ENCODE measurements around the gene ANO5.

Gene ANO5

DNA sequence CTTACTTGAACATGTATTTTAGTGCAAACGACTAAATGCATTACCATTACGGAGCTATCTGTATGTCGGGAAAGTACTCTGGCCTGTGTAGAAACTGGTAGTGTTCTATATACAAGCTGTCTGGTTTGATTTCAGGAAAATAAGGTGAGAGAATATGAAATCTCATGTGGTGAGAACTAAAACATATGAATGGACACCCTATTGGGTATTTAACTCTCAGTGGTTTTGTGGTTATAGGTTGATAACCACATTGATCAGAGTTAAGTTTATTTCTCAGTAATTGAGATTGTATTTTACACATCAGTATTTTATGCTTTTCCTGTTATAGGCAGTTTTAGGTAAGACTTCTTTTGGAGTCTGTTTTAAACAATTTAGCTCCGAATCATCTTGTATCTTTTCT is 10.4 kb downstream of the ANO5 start (continued):
- TF ChIP-seq ZNF132 (tag by site-specific recombination; IDR thresholded peaks at IDR 0.05; ENCODE audit: borderline replicate concordance) = no peak
- TF ChIP-seq ZNF335 (tag by site-specific recombination; conservative IDR thresholded peaks at IDR 0.05) = no peak
- TF ChIP-seq ZNF2 (tag by site-specific recombination; IDR thresholded peaks at IDR 0.05) = no peak
- TF ChIP-seq ZNF391 (tag by site-specific recombination; IDR thresholded peaks at IDR 0.05; ENCODE audit: borderline replicate concordance, low read depth) = no peak
- TF ChIP-seq ZFP37 (tag by site-specific recombination; IDR thresholded peaks at IDR 0.05) = no peak
- no peak for TF ChIP-seq ZNF837 (tag by site-specific recombination; IDR thresholded peaks at IDR 0.05)
- TF ChIP-seq ZNF202 (tag by site-specific recombination; IDR thresholded peaks at IDR 0.05; ENCODE audit: borderline replicate concordance) = no peak
- no peak for TF ChIP-seq ZNF473 (tag by site-specific recombination; IDR thresholded peaks at IDR 0.05)
- no peak for TF ChIP-seq ZNF785 (tag by site-specific recombination; IDR thresholded peaks at IDR 0.05)
- no peak for TF ChIP-seq SCRT2 (tag by site-specific recombination; IDR thresholded peaks at IDR 0.05)
- TF ChIP-seq ZNF121 (tag by site-specific recombination; IDR thresholded peaks at IDR 0.05) = no peak
- TF ChIP-seq, protein P1, sequence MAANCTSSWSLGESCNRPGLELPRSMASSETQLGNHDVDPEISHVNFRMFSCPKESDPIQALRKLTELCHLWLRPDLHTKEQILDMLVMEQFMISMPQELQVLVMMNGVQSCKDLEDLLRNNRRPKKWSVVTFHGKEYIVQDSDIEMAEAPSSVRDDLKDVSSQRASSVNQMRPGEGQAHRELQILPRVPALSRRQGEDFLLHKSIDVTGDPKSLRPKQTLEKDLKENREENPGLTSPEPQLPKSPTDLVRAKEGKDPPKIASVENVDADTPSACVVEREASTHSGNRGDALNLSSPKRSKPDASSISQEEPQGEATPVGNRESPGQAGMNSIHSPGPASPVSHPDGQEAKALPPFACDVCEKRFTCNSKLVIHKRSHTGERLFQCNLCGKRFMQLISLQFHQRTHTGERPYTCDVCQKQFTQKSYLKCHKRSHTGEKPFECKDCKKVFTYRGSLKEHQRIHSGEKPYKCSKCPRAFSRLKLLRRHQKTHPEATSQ (tag by site-specific recombination; IDR thresholded peaks at IDR 0.05) = no peak
- TF ChIP-seq ZNF140 (tag by site-specific recombination; IDR thresholded peaks at IDR 0.05) = no peak

DNA sequence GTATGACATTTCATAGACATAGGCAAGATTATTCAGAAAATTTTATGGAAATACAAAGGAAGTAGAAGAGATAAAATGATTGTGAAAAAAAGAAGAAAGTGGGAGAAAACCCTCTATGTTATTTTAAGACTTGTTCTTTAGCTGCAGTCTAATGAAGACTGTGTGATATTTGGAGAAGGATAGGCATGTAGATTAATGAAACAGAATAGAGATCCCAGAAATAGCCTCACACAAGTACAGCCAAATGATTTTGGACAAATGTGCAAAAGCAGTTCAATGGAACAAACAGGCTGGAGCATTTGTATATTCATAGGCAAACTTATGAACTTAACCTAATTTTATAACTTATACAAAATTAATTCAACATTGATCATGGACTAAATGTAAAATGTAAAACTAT is 14.3 kb downstream of the ANO5 start:
- Histone ChIP-seq H3K4me1 (ENCODE audit: control insufficient read depth, insufficient read depth, low read length) (no peaks in the 10 kb centered on the region), H3K9me3 (ENCODE audit: control insufficient read depth, insufficient read depth, low read depth, low read length) (no peaks in the 10 kb centered on the region), H3K36me3 (ENCODE audit: control insufficient read depth in 2 of 2, insufficient read depth in 1 of 2, low read length in 2 of 2) (no peaks in the 10 kb centered on the region), H3K4me3 (ENCODE audit: low read depth, low read length) (no peak overlapping the region), H3K27ac (ENCODE audit: extremely low read depth, low read depth, low read length) (no peak overlapping the region)
- CTCF ChIA-PET = no interaction called here
- POLR2A ChIA-PET = no interaction called here
- TF ChIP-seq ZFP3 (tag by site-specific recombination; IDR thresholded peaks at IDR 0.05; ENCODE audit: low read depth) = no peak
- TF ChIP-seq, protein P1 (tag by site-specific recombination; IDR thresholded peaks at IDR 0.05) = no peak
- no peak for TF ChIP-seq ZNF146 (tag by site-specific recombination; IDR thresholded peaks at IDR 0.05)
- no peak for TF ChIP-seq ZNF214 (tag by site-specific recombination; IDR thresholded peaks at IDR 0.05; ENCODE audit: borderline replicate concordance)
- no peak for TF ChIP-seq ZNF521 (tag by site-specific recombination; IDR thresholded peaks at IDR 0.05)
- TF ChIP-seq ZNF157 (tag by site-specific recombination; IDR thresholded peaks at IDR 0.05) = no peak
- TF ChIP-seq ZNF274 (IDR thresholded peaks at IDR 0.05; ENCODE audit: low read length) = no peak
- no peak for TF ChIP-seq ZNF274 (tag by site-specific recombination; IDR thresholded peaks at IDR 0.05; ENCODE audit: borderline replicate concordance)
- TF ChIP-seq ZNF404 (tag by site-specific recombination; IDR thresholded peaks at IDR 0.05) = no peak
- TF ChIP-seq OVOL3 (tag by site-specific recombination; IDR thresholded peaks at IDR 0.05) = no peak
- TF ChIP-seq ZNF792 (tag by site-specific recombination; IDR thresholded peaks at IDR 0.05) = no peak

DNA sequence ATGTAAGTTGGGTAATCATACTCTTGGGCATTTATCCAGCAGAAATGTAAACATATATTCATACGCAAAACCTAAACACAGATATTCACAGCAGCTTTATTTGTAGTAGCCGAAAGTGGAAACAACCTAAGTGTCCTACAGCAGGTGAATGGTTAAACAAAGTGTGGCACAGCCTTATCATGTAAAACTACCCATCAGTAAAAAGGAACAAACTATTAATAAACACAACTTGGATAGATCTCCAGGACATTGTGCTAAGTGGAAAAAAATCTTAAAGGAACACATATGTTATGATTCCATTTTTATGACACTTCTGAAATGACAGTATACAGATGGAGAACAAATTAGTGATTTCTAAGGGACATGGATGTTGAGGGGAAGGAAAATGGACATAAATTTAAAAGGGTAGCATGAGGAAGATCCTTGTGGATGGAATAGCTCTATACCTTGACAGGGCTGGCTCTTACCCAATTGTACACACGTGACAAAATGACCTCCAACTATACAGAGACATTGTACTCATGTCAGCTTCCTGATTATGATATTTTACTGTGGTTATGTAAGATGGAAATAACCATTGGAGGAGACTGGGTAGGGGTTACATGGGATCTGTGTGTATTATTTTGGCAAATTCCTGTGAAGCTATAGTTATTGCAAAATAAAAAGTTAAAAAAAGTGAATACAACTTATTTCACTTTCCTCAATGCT is 15.4 kb downstream of the ANO5 start:
- no peak overlapping the region for H3K27ac ChIP-seq (ENCODE audit: extremely low read depth, low read depth, low read length)
- no peak overlapping the region for H3K4me3 ChIP-seq (ENCODE audit: low read depth, low read length)
- H3K4me1 ChIP-seq (ENCODE audit: control insufficient read depth, insufficient read depth, low read length) = no peaks in the 10 kb centered on the region
- H3K36me3 ChIP-seq (ENCODE audit: control insufficient read depth in 2 of 2, insufficient read depth in 1 of 2, low read length in 2 of 2) = no peaks in the 10 kb centered on the region
- ChIA-PET POLR2A (no interaction called here), CTCF (interaction anchor here (1.0 kb wide), 1 partner anchor 38 kb away, joined by 3 read pairs; no protein-coding TSS in a partner anchor)
- H3K9me3 ChIP-seq (ENCODE audit: control insufficient read depth, insufficient read depth, low read depth, low read length) = no peaks in the 10 kb centered on the region
- TF ChIP-seq ZNF133 (tag by site-specific recombination; IDR thresholded peaks at IDR 0.05) (no peak), OSR2 (tag by site-specific recombination; IDR thresholded peaks at IDR 0.05) (no peak)
- TF ChIP-seq, protein P2, sequence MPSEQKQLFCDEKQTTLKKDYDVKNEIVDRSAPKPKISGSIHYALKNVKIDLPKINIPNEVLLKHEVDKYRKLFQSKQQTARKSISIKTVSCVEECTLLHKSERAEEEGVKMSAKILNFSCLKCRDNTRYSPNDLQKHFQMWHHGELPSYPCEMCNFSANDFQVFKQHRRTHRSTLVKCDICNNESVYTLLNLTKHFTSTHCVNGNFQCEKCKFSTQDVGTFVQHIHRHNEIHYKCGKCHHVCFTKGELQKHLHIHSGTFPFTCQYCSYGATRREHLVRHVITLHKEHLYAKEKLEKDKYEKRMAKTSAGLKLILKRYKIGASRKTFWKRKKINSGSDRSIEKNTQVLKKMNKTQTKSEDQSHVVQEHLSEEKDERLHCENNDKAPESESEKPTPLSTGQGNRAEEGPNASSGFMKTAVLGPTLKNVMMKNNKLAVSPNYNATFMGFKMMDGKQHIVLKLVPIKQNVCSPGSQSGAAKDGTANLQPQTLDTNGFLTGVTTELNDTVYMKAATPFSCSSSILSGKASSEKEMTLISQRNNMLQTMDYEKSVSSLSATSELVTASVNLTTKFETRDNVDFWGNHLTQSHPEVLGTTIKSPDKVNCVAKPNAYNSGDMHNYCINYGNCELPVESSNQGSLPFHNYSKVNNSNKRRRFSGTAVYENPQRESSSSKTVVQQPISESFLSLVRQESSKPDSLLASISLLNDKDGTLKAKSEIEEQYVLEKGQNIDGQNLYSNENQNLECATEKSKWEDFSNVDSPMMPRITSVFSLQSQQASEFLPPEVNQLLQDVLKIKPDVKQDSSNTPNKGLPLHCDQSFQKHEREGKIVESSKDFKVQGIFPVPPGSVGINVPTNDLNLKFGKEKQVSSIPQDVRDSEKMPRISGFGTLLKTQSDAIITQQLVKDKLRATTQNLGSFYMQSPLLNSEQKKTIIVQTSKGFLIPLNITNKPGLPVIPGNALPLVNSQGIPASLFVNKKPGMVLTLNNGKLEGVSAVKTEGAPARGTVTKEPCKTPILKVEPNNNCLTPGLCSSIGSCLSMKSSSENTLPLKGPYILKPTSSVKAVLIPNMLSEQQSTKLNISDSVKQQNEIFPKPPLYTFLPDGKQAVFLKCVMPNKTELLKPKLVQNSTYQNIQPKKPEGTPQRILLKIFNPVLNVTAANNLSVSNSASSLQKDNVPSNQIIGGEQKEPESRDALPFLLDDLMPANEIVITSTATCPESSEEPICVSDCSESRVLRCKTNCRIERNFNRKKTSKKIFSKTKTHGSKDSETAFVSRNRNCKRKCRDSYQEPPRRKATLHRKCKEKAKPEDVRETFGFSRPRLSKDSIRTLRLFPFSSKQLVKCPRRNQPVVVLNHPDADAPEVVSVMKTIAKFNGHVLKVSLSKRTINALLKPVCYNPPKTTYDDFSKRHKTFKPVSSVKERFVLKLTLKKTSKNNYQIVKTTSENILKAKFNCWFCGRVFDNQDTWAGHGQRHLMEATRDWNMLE (tag by site-specific recombination; conservative IDR thresholded peaks at IDR 0.05; ENCODE audit: low read depth) = no peak
- TF ChIP-seq, protein P3, sequence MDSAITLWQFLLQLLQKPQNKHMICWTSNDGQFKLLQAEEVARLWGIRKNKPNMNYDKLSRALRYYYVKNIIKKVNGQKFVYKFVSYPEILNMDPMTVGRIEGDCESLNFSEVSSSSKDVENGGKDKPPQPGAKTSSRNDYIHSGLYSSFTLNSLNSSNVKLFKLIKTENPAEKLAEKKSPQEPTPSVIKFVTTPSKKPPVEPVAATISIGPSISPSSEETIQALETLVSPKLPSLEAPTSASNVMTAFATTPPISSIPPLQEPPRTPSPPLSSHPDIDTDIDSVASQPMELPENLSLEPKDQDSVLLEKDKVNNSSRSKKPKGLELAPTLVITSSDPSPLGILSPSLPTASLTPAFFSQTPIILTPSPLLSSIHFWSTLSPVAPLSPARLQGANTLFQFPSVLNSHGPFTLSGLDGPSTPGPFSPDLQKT (IDR thresholded peaks at IDR 0.05; ENCODE audit: borderline replicate concordance, low read depth, low read length) = no peak
